ENCODE results near the gene C14orf119. TPM values are rescaled to one million over a fixed set of nuclear protein-coding genes. Genes with fewer than 3 reads are reported as not detected.
A peak's percentile ranks its signal among the peaks of the same experiment; 100 is the strongest.

The C14orf119 gene
- 14.4 TPM for total RNA-seq

GRCh38 chr14:23095196-23096108, at the start of gene C14orf119:
TSS of gene C14orf119 (plus strand) at chr14:23095505. CDS start at chr14:23097659, 2,154 bp downstream.
- ATAC-seq, result peak; percentile 88
- DNase-seq (ENCODE audit: low spot score), result peak; percentile 100

- ATAC-seq, result peak; percentile 21
- no peak for DNase-seq (ENCODE audit: low spot score)
These were observed 48.2 kb upstream of the C14orf119 start for GRCh38 chr14:23047034-23047634.

- DNase-seq (ENCODE audit: low spot score) (no peak), ATAC-seq (no peak)
These were observed 47.3 kb upstream of the C14orf119 start for GRCh38 chr14:23047751-23048693.

GRCh38 chr14:23049011-23049410, 46.3 kb upstream of the C14orf119 start:
- ATAC-seq, result no peak
- no peak for DNase-seq (ENCODE audit: low spot score)

DNA sequence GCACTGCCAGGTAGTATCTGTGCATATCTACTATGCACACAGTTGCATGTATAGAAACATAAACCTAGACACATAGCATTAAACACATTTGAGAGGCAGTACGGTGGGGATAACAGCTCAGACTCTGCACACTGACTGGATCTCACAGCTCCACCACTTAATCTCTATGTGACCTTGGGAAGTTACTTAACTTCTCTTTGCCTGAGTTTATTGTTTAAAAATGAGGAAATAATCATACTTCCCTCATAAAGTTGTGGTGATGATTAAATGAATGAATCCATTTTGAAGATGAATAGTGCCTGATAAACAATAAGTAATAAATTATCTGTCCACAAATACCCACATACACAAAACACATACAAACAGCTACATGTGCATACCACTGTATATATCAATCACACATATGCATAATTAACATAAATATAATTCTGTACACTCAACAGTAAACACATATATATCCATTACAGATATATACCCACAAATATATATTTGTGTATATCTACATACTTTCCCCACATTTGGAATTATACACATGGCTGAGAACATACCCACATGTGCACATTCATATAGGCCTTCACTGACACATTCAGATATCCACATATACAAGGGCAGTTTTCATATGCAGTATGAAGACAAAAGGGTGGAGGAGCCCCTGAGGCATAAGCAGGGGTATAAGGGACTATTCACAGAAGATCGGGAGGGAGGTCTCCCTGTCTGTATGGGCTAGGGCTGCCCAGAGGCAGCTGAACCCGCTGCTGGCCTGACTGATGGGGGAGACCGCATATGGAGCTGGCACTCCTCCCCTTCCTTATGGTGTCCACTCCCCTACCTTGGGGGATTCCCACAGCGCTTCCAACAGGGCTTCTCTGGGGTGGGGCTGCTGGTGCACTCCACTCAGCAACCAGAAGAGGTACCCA, 43.9 kb upstream of the C14orf119 start:
- DNase-seq (ENCODE audit: low spot score) (no peak), ATAC-seq (no peak)

DNA sequence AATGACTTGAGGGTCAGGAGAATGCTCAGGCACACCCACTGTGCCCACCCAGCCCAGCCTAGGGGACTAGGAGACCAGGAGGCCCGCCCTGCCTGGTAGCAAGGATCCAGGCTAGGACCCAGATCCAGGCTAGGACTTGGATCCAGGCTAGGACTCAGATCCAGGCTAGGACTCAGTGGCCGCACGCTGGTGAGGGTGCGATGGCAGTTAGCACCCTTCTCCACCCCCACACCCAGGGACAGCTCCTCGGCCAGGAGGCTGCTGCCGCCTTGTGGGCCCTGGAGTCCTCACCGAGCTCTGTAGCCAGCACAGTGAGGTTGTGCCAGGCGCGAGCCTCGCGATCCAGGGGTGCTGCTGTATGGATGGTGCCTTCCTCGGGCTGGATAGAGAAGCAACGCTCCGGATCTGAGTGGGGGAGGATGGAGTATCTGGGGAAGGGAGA, 43.1 kb upstream of the C14orf119 start:
- DNase-seq (ENCODE audit: low spot score) (no peak), ATAC-seq (no peak)

GRCh38 chr14:23052671-23053070, 42.6 kb upstream of the C14orf119 start:
- ATAC-seq (no peak), DNase-seq (ENCODE audit: low spot score) (no peak)

DNA sequence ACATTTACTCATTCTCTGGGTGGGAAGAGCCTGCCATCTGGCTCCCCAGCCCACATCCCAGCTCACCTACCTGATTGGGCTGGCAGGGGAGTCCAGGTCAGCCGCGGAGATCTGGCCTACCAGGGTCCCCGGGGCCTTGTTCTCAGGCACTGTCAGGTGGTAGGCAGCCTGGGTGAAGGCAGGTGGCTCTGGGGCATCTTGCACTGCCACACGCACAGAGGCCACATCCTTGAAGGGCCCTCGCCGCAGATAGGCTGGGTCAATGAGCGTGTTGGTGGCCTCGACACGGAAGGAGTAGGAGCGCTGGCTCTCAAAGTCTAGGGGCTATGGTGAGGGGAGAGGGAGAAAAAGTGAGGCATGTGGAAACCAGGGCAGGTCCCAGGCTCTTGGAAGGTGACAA, 41.9 kb upstream of the C14orf119 start:
- no peak for ATAC-seq
- no peak for DNase-seq (ENCODE audit: low spot score)

DNA sequence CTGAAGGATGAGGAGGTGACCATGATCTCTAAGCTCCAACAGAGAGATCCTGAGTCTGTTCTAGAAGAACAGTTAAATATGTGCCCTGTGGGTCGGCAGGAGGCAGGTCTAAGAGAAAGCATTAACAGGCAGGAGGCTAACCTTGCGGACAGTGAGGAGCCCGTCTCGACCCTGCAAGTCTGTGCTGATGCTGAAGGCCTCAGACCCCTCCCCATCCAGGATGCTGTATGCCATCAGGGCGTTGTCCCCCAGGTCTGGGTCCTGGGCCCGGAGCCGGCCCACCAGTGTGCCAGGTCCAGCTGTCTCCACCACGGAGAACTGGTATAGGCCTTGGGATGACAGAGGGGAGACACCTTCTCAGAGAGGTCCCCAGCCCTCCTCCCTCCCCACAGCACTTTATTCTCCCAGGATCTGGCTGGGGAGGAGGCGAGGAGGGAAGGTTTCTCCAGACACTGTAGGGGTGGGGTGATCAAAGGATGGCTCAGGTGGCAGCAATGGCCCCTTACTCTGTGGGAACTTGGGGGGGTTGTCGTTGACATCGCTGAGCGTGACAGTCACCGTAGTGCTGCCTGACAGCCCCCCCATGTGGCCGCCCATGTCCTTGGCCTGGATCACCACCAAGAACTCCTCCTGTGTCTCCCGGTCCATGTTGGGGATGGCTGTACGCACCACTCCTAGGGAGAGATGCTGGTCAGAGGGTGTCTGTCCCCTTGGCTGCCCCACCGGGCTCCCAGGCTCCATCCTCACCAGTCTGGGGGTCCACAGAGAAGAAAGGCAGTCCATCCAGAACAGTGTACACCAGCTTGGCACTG, 41.1 kb upstream of the C14orf119 start:
- ATAC-seq (no peak), DNase-seq (ENCODE audit: low spot score) (no peak)

DNA sequence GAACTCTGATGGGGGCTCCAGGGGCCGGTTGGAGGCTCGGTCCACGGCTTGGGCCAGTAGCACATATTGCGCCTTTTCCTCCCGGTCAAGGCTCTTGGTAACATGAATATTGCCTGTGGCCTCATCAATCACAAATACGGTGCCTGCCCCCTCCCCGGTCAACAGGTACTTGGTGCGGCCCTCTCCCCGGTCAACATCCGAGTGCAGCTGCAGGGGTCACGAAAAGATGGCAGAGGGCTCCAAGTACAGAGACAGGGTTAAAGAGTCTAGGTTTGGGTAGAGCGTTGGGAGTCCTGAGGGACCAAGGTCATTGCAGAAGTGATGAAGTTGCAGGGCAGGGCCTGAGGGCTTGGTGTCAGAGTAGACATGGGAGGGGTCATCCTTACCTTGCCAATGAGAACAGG, 40.2 kb upstream of the C14orf119 start:
- DNase-seq (ENCODE audit: low spot score) (no peak), ATAC-seq (no peak)

DNA sequence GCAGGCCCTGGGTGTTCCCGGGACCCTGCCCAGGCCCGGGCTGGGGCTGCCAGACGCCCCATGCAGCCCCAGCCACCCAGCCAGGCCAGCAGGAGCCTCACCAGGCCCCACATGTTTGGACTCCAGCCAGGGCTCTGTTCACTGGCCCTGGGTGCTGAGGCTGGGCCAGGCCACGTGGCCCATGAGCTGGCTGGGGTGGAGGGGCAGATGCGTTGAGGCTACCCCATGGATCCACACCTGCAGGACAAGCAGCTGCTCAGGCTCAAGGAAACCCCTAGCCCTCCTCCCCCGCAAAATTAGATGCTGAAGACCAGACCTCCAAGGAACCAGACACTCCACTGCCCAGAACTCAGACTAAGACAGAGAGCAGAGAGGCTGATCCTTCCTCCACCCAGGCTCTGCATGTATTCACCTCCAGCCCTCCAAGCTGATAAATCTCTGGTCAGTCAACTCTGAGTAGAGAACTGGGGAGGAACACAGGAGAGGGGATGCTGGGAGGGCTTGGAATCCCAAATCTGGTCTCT, 39.6 kb upstream of the C14orf119 start:
- ATAC-seq, result no peak
- no peak for DNase-seq (ENCODE audit: low spot score)

DNA sequence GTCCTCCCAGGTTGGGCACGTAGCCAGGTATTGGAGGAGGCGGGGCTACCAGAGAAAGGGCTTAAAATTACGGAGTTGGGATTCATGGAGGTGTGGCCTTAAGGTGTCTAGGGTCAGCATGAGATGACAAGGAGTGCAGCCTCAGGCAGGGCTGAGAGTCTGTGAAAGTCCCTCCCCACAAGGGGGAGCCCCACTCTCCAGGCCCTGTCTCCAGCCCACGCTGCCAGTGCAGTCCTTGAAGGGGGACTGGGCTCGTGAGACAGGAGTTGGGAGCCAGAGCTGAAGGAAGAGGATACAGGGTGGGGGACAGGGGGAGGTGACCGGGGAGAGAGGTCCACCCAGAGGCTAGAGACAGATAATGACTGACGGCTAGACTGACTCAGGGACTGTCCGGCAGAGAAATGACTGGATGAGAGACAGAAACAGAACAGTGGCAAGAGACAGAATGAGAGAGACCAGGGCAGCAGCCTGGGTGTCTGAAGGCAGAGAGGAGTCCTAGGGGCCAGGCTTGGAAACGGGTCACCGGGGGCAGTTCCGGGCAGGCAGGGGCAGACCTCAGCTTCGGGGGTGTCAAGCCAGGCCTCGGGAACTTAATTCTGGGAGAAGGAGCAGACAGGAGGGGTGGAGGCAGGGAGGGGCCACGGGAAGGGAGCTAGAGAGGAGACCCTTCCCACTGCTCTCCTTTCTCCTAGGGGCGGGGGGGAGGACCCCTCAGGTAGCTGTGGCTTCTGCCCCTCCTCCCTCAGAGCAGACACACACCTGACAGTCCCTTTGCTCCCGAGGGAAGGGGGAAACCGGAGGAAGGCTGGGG, 39.0 kb upstream of the C14orf119 start:
- ATAC-seq, result peak; percentile 66
- DNase-seq (ENCODE audit: low spot score), result peak; percentile 60

DNA sequence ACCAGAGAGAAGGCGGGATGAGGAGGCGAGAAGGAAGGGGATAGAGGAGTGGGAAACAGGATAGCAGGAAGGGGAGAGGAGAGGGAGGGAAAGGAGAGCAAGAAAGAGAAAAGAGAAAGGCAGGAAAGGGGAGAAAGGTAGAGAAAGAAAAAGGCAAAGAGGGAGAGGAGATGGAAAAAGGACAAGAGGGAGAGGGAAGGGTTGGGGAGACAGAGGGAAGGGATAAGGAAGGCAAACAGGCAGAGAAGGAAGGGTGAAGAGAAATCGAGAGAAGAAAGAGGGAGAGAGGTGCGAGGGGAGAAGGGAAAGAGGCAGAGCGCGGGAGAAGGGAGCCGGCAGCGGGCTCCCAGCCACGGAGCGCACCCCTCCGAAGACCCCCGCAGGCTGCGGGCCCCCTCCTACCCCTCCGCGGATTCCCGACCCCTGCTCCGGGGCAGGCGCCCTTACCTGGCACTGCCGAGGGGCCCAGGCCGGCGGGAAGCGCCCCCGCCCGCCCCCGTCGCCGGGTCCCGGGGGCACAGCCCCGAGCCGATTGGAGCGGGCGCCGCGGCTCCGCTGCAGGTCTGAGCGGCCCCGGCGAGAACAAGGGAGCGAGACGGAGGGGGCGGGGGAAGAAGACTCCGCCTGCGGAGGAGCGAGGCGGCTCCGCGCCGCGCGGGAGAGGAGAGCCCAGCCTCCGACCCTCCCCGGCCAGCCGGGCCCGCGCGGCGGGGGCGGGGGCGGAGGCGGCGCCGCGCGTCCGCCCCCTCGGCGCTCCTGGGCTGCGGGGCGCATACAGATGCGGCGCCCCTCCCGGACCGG, 38.1 kb upstream of the C14orf119 start, which contains the start of gene CDH24:
CDH24 (minus strand) TSS at position 565 of the 801 bp plus-strand sequence. CDS start 1,787 bp downstream, outside the sequence.
- DNase-seq (ENCODE audit: low spot score), result peak; percentile 69
- peak; percentile 71 for ATAC-seq

- DNase-seq (ENCODE audit: low spot score) (peak; percentile 85), ATAC-seq (peak; percentile 86)
These were observed 37.3 kb upstream of the C14orf119 start for GRCh38 chr14:23057757-23058653.

DNA sequence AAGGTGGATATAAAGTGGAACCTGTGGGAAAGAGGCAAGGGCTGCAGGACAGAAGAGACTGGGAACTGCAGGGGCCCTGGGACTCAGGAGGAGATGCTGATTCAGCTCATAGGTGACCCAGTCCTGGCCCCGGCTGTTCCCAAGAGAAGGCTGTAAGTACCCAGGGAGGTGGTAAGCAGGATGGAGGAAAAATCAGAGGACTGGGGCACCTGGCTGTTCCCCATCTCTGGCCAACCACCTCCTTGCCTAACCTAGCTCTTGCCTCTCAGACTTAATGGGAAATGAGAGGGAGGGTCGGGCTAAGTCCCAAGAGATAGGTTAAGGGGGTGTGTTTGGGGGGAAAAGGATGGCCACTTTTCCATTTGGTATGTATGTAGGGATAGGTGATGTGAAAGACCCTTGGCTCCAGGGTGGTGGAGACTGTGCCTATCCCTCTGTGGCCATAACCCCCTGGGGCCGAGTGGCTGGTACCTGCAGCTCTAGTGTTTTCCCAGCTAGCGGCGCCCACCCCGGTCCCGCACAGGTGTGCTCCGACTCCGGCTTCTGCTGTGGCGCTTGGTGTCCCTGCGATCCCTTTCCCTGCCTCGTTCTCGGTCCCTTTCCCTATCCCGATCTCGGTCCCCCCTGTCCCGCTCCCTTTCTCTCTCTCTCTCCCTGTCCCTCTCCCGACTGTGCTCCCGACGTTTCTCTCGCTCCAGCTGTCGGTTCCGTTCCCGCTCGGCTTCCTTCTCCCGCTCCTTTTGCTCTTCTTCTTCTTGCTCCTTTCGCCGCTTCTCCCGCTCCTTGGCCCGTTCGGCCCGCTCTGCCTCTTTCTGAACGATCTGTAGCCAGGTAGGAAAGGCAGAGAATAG, 36.4 kb upstream of the C14orf119 start:
- ATAC-seq, result no peak
- no peak for DNase-seq (ENCODE audit: low spot score)
